HL-60/S4 treated with retinoic acid at 250 ng/mL for 4 days and 3 days (cell line): ENCODE results near the gene CCL4.
"Not testable (repeated sequence)": the region's sequence is repeated elsewhere in the genome, so short reads cannot be mapped to it uniquely, and the experiment has no call there.

ENCODE experiments used
- in situ Hi-C: fragments of 300-500 bp; cut with MboI; formaldehyde crosslinking; loops from 2 replicates; pipeline ENCODE4 v1.7.0; 2022; ENCODE audit warnings: low sequenced_read_pairs

Gene CCL4

DNA sequence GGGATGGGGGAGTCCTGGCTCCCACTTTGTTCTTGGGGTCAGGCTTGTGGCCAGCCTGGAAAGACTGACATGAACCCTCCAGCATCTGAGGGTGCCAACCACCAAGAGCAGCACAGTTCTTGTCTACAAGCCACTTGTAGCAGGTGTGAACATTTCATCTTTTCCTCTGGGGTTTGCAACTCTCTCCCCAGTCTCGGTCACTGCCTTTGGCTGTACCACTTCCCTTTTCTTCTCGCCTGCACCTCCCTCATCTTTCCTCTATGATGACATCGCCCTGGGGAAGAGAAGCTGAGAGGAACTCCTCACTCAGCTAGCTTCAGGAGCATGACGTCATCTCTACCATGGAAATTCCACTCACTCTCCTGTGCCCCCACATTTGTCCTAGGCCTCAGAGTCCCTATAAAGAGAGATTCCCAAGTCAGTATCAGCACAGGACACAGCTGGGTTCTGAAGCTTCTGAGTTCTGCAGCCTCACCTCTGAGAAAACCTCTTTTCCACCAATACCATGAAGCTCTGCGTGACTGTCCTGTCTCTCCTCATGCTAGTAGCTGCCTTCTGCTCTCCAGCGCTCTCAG, at the start of gene CCL4:
Gene CCL4 (plus strand): TSS at position 427 of the 575 bp plus-strand sequence. CDS start 79 bp downstream, at position 506.
- in situ Hi-C loops: not testable (repeated sequence)

DNA sequence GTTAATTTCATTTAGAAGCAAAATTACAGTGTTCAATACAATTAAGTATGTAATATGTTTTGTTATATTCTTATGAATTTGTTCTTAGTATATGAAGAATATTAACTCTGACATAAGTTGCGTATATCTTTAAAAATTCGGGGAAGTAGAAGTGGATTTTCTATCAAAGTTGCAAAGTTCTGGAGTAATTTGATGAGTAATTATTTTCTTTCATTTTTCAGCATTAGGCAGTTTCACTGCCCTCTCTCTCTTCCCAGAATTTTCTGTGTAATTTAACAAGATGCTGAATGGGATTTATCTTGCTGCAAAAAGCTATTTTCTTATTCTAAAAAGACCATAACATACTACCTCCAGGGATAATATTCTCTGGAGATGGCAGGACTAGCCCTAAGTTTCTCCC, 48.5 kb upstream of the CCL4 start:
- in situ Hi-C loops: no loop called here

DNA sequence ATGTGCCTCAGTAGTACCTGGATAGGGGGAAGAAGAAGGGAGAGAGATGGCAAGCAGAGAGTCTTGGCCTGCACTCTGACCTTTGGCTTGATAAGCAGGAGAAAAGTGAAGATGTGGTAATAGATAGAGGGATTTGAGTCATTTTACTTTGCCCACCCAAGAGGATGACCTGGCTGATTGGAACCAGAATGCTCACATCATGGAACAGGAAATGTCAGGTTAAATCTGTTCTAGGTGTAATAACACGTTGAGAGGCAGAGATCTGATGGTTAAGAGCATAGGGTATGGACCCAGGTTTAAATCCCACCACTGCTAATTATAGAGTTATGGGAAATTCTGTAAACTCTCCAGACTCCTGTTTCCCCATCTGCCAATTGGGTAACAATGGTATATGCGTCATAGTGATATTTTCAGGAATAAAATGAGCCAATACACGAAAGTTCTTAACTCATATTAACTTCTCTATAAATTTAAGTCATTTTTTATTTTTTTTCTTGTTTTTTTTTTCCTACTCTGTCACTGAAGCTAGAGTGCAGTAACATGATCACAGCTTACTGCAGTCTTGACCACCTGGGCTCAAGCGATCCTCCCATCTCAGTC, 47.6 kb upstream of the CCL4 start:
- in situ Hi-C loops: no loop called here

DNA sequence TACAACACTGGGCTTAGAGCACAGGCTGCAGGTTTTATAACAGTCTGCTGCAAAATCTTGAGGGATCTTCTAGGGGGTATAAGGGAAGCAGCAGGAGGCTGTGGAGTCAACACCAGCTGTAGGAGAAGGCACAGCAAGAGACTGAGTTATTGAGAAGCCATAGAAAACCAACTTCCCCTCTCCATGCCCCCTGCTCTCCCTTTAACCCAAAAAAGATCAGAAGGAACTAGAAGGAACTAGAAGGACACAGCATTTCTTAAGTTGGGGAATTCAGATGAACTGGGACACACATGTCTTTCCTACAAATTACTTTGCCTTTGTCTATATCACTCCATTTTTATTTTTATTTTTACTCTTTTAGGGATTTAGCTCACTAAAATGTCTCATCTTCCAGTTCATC, 45.7 kb upstream of the CCL4 start:
- in situ Hi-C loops: no loop called here

DNA sequence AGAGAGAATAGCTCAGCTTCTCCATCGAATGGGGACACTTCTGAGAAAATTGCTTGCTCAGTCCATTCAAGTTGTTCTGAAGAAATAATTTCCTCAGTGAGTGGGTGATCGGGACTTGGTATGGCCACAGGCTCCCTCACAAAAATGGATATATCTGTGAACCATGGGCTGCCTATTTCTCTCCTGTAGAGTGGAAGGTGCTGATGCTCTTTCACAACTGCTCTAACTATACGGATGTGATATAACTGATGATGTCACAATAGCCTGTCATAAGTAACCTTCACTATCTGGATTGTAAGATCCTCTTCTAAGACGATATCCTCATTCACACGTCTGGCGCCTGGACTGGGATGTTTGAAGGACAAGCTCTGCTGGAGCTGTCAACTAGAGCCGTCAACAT, 44.2 kb upstream of the CCL4 start:
- in situ Hi-C loops: no loop called here

DNA sequence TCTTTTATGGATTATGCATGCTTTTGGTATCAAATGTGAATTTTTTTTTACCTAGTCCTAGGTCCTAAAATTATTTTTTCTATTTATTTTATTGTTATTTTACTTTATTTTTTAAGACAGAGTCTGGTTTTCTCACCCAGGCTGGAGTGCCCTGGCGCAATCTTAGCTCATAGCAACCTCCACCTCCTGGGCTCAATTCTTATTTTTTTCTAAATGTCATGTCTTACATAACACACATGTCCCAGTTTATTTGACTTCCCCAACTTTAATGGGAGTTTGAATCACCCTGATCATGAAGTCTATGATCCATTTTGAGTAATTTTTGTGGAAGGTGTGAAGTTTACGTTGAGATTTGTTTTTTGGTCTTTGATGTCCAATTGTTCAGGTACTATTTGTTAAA, 42.8 kb upstream of the CCL4 start:
- in situ Hi-C loops: no loop called here

DNA sequence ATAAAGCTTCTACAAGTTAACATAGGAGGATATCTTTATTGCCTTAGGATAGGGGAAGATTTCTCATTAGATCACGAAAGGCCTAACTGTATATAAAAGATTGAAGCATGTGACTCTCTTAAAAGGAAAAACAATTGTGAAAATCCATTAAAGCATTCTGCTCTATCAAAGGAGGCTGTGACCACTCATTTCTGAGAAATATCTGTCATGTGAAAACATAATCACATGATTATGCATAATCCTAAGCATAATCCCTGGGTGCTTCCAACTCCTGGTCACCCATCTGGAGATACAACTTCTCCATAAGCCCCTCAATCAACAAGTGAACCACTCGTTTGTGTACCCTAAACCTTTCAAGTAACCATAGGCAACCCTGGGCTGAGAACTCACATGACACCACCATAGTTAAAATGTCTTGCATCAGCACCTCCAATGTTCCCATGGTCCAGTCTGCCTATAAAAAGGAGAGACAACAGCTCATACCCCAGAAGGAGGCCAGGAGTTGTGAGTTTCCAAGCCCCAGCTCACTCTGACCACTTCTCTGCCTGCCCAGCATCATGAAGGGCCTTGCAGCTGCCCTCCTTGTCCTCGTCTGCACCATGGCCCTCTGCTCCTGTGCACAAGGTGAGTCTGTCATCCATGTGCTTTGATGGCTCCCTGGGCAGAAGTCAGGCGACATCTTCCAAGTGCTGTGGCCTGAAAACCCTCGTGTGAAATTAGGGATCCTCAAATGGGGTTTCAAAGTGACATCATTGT, 39.7 kb upstream of the CCL4 start, which contains the start of gene CCL18:
Gene CCL18 (plus strand): TSS at position 487 of the 756 bp plus-strand sequence. CDS start 71 bp downstream, at position 558.
- in situ Hi-C loops: no loop called here

DNA sequence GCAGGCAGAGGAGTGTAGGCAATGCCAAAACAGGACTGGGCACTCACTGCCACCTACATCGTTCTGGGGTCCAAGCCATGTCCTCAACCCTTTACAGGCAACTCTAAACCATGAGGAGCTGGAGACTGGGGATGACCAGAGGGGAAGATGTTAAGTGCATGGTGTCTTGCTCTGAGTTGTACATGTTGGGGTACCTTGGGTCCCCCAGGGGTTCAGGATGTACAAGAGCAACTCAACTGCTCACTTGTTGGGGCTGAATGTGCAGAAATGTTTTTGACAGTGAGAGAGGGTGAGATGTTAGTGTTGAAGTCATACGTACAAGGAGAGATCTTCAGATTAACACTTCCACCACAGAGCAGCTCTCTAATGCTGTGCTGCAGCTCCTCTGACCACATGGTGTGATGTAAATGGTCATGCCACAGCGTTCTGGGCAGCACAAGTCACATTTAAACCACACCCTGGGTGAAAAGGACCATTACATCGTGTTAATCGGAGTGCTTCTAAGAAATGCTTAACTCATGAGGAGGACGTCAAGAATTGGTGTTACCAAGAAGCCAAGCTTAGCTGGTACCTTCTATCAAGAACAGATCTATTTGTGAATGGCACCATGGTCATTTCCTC, 37.2 kb upstream of the CCL4 start:
- in situ Hi-C loops: no loop called here

DNA sequence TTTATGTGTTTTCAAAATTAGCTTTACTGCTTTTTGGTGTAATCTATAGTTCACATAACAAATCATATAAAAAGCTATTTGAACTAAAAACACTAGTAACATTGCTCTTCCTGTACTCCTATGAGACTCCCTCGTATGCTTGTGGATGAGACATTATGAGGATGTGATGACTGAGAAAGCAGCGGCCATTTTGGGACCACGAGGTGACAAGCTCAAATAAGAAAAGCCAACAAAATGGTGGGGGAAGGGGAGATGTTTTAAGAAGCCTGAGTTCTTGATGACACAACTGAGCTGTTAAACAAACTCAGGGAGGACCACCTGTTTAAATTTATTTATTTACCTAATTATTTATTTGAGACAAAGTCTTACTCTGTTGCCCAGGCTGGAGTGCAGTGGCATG, 35.1 kb upstream of the CCL4 start:
- in situ Hi-C loops: no loop called here

DNA sequence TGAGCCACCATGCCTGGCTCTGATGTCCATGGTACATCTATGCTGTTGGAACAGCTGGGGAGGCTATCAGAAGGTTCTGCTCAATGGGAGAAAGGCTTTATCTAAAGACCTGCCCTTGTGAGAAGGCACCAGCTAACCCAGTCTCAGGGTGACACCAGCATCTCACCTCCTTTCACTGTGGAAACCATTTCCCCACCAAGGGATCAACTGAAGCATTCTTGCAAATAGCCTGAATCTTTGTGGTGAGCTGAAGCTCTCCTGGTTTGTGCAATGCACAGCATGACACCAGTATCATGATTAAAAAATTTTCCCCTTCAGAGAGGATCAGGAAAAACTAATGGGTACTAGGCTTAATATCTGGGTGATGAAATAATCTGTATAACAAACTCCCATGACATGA, 34.5 kb upstream of the CCL4 start:
- in situ Hi-C loops: no loop called here

DNA sequence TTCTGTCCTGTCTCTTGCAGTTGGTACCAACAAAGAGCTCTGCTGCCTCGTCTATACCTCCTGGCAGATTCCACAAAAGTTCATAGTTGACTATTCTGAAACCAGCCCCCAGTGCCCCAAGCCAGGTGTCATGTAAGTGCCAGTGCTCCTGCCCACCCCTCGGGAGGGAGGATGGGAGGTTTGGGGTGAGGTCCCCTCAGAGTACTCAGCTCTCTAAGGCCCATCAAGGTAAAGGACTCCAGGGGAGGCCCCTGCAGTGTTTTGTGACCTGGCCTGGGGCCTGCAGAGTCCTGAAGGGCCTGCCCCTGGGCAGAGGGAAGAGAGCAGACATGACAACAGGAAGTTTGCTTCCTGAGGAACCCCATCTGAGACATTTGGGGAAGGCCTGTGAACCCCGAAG, 33.2 kb upstream of the CCL4 start:
- in situ Hi-C loops: loop anchor here (10.0 kb wide), 1 partner anchor 96 kb away; no protein-coding TSS in a partner anchor

DNA sequence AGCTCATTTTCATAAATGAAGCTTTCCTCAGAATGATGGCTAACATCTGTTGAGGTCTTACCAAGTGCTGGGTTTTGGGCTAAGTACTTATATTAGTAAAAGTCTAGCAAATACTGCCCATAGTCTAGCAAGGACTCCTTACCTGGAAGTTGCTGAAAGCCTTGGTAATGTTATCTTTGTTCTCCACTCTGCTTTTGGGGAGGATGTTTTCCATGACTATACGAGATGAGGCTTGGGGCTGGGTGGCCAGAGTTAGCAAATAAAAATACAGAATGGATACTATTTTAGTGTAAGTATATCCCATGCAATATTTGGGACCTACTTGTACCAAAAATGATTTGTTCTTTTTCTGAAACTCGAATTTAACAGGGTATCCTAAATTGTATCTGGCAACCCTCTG, 31.9 kb upstream of the CCL4 start:
- in situ Hi-C loops: loop anchor here (10.0 kb wide), 1 partner anchor 97 kb away; no protein-coding TSS in a partner anchor

DNA sequence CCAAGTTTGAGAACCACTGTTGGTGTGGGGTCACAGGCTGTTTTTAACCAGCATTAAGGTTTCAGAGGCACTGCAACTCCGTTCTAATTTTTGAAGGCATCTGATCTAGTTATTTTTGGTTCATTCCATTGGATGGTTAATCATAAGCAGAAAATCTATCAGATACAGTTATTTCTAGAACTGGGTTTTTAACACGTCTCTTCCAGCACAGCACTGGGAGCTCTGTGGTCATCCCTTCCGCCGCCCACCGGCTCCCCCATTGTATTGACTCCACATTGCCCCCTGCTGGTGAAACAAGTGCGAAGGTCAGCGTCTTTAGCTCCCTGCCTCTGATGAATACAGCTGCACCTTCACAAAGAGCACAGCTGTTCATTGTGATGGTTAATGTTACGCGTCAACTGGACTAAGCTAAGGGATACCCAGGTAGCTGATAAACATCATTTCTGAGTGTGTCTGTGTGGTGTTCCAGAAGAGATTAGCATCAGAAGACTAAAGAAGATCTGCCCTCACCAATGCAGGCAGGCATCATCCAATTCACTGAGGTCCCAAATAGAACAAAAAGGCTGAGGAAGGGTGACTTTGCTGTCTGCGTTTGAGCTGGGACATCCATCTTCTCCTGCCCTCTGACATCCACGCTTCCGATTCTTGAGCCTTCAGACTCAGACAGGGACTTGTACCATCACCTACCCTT, 31.1 kb upstream of the CCL4 start:
- in situ Hi-C loops: loop anchor here (10.0 kb wide), 1 partner anchor 98 kb away; no protein-coding TSS in a partner anchor

DNA sequence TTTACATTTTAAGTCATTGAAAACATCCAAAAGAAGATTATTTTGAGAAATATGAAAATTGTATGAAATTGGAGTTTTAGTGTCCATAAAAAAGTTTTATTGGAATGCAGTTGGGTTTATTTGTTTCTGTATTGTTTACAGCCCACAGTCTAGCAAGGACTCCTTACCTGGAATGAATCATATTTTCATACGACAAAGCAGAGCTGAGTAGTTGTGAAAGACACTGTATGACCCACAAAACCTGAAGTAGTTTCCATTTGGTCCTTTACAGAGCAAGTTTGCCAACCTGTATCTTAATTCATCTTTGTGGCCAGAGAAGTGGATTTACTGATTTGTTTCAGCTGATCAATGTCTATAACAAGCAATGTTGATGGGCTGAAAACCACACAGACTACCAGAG, 29.3 kb upstream of the CCL4 start:
- in situ Hi-C loops: loop anchor here (10.0 kb wide), 1 partner anchor 100 kb away; no protein-coding TSS in a partner anchor

DNA sequence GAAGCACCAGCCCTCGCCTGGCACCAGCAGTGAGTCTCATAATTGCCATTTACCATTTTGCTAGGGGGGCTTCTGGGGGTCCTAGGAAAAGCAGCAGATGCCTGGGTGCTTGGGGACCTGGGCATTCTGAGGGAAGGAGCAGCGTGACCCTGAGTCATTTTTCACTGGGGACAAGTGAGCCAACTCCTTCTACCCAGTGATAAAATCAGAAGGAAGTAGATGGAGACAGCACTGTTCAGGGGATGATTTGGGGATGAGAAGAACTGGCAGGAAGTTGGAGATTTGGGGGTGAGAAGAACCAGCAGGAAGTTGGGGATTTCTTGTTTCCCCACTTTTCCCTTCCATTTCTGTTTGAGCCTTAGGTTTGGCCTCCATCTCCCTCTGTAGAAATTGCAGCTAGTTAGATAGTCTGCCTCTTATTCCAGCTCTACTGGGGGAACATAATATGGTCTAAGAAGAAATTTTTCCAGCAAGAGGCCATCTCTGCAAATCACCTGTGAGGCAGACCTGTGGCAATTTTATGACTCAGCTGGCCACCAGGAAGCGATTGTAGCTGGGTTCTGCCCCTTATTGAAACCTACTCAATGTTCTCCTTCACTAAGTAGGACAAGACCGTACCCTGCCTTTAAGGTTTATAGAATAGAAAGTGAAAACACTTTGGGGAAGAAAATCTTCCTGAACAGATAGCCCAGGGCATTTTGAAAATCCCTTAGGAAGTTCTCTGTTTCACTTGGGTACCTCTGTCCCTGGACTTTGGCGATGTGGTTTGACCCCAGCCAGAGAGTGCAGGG, 21.8 kb upstream of the CCL4 start:
- in situ Hi-C loops: not testable (repeated sequence)

DNA sequence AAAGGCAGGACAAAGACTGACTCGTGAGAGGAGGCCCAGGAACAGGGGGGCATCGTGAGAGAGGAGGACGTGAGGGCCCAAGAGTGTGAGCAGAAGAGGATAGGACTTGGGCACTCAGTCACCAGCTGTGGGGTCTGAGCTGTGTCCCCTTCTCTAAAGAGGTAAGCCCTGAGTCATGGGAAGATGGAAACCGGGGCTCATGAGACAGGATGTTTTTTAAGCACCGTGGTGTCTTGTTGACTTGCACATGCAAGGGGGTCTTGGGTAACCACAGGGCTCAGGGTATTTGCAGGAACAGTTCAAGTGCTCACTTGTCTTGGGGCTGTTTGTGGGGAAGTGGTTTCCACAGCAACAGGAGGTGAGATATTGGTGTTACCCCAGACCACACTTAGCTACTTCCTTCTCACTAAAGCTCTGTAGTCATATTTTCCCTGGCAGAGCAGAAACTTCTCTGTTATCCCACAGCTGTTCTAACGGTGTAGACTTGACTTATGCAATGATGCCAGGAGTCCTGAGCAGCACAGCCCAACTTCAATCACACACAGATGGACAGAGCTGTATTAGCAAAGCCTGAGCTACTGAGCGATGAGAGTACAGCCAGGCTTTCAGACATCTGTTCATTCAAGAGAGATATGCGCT, 21.0 kb upstream of the CCL4 start:
- in situ Hi-C loops: not testable (repeated sequence)

DNA sequence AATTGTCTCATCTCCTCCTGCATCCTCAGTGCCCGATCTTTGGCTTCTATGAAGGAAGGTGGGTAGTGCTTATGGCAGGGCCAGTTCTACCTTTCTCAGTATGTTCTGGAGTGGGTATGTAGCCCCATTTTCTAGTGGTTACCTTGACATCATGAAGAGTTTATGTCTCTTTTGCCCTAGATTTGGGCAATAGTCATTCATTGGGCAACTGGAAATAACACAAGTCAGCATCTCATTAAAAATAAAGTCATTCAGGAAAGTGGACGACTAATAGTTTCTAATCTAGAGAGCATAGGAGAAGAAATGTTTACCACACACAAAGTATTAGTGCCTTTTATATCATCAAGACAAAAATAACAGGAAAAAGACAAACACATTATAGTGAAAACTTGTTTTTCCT, 19.9 kb upstream of the CCL4 start:
- in situ Hi-C loops: not testable (repeated sequence)

DNA sequence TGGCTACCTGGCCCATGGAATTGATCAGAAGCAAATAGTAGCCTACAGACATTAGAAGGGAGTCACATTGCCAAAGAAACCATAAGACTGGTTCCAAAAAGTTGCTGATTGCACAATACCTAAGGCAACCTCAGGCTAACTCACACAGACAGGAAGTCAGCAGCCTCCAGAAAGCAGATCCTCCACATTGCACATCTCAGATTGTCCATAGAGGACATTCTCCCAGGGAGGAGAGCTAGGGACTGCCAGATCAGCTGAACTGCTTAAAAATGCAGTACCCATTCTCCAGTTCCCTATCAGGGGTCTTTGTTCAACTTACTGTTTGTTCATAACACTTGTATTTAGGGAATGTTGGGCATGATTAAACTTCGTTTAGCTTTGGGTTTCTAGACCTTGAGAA, 17.9 kb upstream of the CCL4 start:
- in situ Hi-C loops: no loop called here

DNA sequence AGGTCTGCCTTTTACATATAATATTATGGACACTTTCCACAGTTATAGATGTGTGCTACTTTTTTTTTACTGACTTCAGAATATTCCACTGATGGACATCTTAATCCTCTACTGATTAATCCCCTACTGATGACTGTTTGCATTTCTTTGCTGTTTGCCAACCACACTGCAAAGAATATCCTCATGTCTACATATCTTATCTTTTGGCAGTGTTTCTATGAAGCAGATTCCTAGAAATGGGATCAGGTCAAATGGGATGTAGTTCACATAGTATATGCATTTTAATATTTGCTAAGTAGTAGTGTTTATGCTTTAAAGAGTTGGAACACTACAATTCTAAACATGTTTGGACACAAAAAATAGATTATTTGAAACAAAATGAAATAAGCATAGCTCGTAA, 16.8 kb upstream of the CCL4 start:
- in situ Hi-C loops: no loop called here

DNA sequence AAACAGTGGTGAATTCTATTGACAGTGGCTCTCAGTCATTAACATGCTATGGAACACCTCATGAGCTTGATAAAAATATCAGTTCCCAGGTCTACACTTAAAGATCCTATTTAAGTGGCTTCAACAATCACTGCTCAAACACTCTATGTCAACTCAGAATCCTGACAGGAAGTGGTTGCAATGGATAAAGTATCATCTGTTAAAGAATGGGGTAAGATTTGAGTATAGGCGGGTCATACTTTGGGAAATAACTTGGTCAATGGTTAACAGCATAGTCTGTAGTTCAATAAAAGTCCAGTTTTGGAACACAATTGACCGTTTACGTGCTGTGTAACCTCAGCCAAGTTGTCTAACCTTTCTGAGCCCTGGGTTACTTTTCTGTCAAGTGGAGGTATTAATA, 16.2 kb upstream of the CCL4 start:
- in situ Hi-C loops: not testable (repeated sequence)
